NOMO-1 treated with DMSO at 0.1 percent for 48 hours (cell line): Measurements from ENCODE around the gene PCDHGB6.
A peak's percentile ranks its signal among the peaks of the same experiment; 100 is the strongest.
"Not testable (repeated sequence)": the region's sequence is repeated elsewhere in the genome, so short reads cannot be mapped to it uniquely, and the experiment has no call there.

Experiments
- DNase-seq: peaks from one replicate; lab custom pipeline; 2025; ENCODE audit not compliant: unreplicated experiment; lab: John Stamatoyannopoulos, UW

Gene PCDHGB6

GRCh38 chr5:141388661-141389060 lies 19.2 kb upstream of the PCDHGB6 start:
- DNase-seq: no peak

DNA sequence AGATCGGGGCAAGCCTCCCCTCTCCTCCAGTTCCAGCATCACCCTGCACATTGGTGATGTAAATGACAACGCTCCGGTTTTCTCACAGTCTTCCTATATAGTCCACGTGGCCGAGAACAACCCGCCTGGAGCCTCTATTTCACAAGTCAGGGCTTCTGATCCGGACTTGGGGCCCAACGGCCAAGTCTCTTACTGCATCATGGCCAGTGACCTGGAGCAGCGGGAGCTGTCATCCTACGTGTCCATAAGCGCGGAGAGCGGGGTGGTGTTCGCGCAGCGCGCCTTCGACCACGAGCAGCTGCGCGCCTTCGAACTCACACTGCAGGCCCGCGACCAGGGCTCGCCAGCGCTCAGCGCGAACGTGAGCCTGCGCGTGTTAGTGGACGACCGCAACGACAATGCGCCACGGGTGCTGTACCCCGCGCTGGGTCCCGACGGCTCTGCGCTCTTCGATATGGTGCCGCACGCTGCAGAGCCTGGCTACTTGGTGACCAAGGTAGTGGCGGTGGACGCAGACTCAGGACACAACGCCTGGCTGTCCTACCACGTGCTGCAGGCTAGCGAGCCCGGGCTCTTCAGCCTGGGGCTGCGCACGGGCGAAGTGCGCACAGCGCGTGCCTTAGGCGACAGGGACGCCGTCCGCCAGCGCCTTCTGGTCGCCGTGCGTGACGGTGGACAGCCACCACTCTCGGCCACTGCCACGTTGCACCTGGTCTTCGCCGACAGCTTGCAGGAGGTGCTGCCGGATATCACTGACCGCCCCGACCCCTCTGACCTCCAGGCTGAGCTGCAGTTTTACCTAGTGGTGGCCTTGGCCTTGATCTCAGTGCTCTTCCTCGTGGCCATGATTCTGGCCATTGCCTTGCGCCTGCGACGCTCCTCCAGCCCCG lies 18.4 kb upstream of the PCDHGB6 start:
- DNase-seq: no peak

DNA sequence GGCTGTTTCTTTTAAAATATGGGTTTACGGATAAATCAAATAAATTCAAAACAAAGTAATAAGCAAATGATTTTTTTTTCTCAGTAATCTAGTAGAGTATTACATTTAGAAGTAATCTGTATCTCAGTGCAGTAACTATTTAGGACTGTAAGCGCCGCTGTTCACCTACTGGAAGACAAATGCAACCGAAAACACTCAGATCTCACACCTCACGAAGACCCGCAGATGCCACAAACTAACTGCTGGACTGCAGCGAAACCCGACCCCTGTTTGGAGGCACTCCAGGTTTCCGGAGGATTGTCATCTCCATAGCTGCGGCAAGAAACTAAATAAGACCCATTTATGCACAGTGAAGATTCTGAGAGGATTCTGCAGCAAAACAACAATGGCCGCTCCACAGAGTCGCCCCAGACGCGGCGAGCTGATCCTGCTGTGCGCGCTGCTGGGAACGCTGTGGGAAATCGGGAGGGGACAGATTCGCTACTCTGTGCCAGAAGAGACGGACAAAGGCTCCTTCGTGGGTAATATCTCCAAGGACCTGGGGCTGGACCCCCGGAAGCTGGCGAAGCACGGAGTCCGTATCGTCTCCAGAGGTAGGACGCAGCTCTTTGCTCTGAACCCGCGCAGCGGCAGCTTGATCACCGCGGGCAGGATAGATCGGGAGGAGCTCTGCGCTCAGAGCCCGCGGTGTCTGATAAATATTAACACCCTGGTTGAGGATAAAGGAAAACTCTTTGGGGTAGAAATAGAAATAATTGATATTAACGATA lies 15.2 kb upstream of the PCDHGB6 start, which contains the start of gene PCDHGA8:
PCDHGA8 (plus strand) TSS at position 205 of the 770 bp plus-strand sequence; CDS start at position 386, 181 bp downstream.
- no peak for DNase-seq

GRCh38 chr5:141393267-141393666 lies 14.6 kb upstream of the PCDHGB6 start:
- no peak for DNase-seq

DNA sequence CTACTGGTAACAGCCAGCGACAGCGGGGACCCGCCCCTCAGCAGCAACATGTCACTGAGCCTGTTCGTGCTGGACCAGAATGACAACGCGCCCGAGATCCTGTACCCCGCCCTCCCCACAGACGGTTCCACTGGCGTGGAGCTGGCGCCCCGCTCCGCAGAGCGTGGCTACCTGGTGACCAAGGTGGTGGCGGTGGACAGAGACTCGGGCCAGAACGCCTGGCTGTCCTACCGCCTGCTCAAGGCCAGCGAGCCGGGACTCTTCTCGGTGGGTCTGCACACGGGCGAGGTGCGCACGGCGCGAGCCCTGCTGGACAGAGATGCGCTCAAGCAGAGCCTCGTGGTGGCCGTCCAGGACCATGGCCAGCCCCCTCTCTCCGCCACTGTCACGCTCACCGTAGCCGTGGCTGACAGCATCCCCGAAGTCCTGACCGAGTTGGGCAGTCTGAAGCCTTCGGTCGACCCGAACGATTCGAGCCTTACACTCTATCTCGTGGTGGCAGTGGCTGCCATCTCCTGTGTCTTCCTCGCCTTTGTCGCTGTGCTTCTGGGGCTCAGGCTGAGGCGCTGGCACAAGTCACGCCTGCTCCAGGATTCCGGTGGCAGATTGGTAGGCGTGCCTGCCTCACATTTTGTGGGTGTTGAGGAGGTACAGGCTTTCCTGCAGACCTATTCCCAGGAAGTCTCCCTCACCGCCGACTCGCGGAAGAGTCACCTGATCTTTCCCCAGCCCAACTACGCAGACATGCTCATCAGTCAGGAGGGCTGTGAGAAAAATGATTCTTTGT lies 13.2 kb upstream of the PCDHGB6 start:
- not testable (repeated sequence) for DNase-seq

DNA sequence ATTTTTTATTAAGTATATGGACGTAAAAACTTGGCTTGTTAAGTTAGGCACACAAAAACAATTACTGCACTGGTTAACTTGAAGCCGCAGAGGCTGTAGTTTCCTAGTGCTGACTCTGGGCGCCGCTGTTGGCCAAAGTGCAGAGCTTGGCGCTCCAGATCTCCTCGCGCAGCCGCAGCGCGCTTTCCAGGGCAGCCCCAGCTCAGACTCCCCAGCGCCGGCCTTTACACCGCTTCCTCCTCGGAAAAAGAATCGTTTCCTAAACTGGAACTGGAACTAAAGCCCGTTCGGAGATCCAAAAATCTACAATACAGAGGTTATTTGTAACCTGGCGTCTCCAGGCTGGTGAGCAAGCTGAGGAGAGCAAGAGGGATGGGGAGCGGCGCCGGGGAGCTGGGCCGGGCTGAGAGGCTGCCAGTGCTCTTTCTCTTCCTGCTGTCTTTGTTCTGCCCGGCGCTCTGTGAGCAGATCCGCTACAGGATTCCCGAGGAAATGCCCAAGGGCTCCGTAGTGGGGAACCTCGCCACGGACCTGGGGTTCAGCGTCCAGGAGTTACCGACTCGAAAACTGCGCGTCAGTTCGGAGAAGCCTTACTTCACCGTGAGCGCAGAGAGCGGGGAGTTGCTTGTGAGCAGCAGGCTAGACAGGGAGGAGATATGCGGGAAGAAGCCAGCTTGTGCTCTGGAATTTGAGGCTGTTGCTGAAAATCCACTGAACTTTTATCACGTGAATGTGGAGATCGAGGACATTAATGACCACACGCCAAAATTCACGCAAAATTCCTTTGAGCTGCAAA lies 9.9 kb upstream of the PCDHGB6 start, which contains the start of gene PCDHGB5:
PCDHGB5 (plus strand) TSS at position 192 of the 796 bp plus-strand sequence; CDS start at position 373, 181 bp downstream.
- DNase-seq: not testable (repeated sequence)

DNA sequence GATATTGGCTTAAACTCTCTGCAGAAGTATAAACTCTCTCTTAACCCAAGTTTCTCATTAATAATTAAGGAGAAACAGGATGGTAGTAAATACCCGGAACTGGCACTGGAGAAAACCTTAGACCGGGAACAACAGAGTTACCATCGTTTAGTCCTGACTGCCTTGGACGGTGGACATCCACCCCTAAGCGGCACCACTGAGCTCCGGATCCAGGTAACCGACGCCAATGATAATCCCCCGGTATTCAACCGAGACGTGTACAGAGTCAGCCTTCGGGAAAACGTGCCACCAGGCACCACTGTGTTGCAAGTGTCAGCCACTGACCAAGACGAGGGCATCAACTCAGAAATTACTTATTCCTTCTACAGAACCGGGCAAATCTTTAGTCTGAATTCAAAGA lies 9.2 kb upstream of the PCDHGB6 start:
- DNase-seq: no peak

DNA sequence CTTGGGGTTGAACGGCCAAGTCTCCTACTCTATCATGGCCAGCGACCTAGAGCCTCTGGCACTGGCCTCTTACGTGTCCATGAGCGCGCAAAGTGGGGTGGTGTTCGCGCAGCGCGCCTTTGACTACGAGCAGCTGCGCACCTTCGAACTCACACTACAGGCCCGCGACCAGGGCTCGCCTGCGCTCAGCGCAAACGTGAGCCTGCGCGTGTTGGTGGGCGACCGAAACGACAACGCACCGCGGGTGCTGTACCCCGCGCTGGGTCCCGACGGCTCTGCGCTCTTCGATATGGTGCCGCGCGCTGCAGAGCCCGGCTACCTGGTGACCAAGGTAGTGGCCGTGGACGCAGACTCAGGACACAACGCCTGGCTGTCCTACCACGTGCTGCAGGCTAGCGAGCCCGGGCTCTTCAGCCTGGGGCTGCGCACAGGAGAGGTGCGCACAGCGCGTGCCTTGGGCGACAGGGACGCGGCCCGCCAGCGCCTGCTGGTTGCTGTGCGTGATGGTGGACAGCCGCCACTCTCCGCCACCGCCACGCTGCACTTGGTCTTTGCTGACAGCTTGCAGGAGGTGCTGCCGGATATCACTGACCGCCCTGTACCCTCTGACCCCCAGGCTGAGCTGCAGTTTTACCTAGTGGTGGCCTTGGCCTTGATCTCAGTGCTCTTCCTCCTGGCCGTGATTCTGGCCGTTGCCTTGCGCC lies 8.1 kb upstream of the PCDHGB6 start:
- DNase-seq: no peak

DNA sequence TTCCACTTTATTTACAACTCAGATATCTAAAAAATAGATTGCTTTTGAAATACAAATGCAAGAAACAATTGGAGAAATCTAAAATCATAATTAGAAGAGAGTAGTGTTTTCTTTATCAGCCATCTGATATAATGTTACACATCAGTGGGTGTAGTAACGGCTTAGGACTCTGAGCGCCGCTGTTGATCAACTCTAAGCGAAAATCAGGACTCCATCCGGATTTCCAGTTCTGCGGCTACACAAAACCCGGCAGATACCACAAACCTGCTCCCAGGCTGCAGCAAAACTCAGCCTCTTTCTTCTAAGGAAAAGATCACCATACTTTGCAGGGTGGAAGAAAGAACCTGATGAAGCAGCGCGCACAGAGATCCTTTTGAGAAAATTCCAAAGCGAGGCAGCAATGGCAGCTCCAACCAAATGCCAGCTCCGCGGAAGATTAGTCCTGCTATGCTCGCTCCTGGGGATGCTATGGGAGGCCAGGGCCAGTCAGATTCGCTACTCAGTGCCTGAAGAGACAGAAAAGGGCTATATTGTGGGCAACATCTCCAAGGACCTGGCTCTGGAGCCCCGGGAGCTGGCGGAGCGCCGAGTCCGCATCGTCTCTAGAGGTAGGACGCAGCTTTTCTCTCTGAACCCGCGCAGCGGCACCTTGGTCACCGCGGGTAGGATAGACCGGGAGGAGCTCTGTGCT lies 5.1 kb upstream of the PCDHGB6 start, which contains the start of gene PCDHGA9:
PCDHGA9 (plus strand) TSS at position 226 of the 691 bp plus-strand sequence; CDS start at position 401, 175 bp downstream.
- no peak for DNase-seq

DNA sequence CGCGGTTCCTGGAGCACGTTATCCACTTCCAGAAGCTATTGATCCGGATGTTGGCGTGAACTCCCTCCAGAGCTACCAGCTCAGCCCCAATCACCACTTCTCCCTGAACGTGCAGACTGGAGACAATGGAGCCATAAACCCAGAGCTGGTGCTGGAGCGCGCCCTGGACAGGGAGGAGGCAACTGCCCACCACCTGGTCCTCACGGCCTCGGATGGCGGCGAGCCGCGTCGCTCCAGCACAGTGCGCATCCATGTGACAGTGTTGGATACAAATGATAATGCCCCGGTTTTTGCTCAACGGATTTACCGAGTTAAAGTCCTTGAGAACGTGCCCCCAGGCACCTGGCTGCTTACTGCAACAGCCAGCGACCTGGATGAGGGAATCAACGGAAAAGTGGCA lies 4.4 kb upstream of the PCDHGB6 start:
- DNase-seq: no peak

- no peak for DNase-seq
Observed at GRCh38 chr5:141409598-141410306, 1.9 kb downstream of the PCDHGB6 start.

DNA sequence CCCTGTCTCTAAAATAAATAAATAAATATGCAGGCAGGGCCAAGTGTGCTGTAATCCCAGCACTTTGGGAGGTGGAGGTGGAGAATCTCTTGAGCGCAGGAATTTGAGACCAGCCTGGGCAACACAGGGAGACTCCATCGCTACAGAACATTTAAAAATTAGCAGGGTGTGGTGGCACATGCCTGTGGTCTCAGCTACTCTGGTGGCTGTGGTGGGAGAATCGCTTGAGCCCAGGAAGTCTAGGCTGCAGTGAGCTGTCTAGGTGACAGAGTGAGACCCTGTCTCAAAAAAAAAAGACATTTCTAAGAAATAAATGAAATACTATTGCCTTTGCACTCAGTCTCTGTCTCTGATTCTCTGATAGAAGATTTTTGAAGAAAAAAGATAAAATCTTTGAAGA lies 3.8 kb downstream of the PCDHGB6 start:
- no peak for DNase-seq

GRCh38 chr5:141412854-141413539 lies 5.2 kb downstream of the PCDHGB6 start, which contains the start of gene PCDHGA10:
PCDHGA10 (plus strand) TSS chr5:141412987; CDS start chr5:141413176, 189 bp downstream.
- peak; percentile 63 for DNase-seq

DNA sequence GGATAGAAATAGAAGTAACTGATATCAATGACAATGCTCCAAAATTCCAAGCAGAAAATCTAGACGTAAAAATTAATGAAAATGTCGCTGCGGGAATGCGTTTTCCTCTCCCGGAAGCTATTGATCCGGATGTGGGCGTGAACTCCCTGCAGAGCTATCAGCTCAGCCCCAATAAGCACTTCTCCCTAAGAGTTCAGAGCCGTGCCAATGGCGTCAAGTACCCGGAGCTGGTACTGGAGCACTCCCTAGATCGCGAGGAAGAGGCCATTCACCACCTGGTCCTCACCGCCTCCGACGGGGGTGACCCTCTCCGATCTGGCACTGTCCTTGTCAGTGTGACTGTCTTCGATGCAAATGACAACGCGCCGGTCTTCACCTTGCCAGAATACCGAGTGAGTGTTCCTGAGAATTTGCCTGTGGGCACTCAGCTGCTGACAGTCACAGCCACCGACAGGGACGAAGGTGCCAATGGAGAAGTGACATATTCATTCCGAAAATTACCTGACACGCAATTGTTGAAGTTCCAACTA lies 5.8 kb downstream of the PCDHGB6 start:
- no peak for DNase-seq

- DNase-seq: not testable (repeated sequence)
Observed at GRCh38 chr5:141414548-141415274, 6.9 kb downstream of the PCDHGB6 start.

- DNase-seq: not testable (repeated sequence)
Observed at GRCh38 chr5:141415275-141415618, 7.4 kb downstream of the PCDHGB6 start.
